Fibroblast of pulmonary artery (primary cell): ENCODE results near the gene OGFR.

Experiments
- DNase-seq: peaks from one replicate; pipeline ENCODE4 v3.0.0-alpha.2; 2010; ENCODE audit warnings: low read depth
- H3K4me3 ChIP-seq: replicated peaks from 2 replicates; pipeline ENCODE4 v1.5.1; 2011; ENCODE audit warnings: low read depth, mild to moderate bottlenecking, control low read depth, low read length, moderate library complexity
- CTCF ChIP-seq: IDR thresholded peaks from 2 replicates; pipeline ENCODE4 v1.5.1; 2011; ENCODE audit warnings: mild to moderate bottlenecking, control low read depth, low read length, inconsistent platforms; ENCODE audit errors: missing control alignments

OGFR gene

GRCh38 chr20:62760856-62761758 lies 43.5 kb upstream of the OGFR start:
- no peak for TF ChIP-seq CTCF
- no peak overlapping the region for H3K4me3 ChIP-seq
- no peak for DNase-seq

DNA sequence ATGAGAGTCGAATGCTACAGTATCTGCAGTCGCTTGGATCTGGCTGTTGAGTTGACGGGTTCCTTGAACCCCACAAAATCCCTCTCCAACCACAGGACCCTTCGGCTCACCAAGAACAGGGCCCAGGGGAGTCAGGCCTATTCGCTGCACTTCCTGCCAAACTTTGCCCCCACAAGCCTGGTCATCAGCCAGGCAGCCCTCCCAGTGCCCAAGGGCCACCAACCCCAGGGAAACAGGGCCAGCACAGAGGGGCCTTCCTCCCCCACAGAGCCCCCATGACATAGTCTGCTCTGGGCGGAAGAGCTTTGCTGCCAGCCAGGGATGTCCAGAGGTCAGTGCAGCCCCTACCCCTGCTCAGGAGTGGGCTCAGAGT lies 42.9 kb upstream of the OGFR start:
- no peak for DNase-seq
- TF ChIP-seq CTCF, result no peak
- H3K4me3 ChIP-seq, result no peak overlapping the region

- no peak for TF ChIP-seq CTCF
- DNase-seq, result no peak
Observed at GRCh38 chr20:62762376-62762775, 42.3 kb upstream of the OGFR start.

GRCh38 chr20:62762801-62763368 lies 41.8 kb upstream of the OGFR start:
- TF ChIP-seq CTCF, result no peak
- H3K4me3 ChIP-seq, result no peak overlapping the region
- no peak for DNase-seq

More at GRCh38 chr20:62762376-62762775, 42.3 kb upstream of the OGFR start:
- H3K4me3 ChIP-seq, result no peak overlapping the region

- no peak for DNase-seq
- H3K4me3 ChIP-seq, result no peak overlapping the region
- no peak for TF ChIP-seq CTCF
Observed at GRCh38 chr20:62763404-62763803, 41.2 kb upstream of the OGFR start.

GRCh38 chr20:62764156-62764935 lies 40.3 kb upstream of the OGFR start:
- no peak for DNase-seq
- no peak overlapping the region for H3K4me3 ChIP-seq
- no peak for TF ChIP-seq CTCF
